ENCODE results near the gene SNRPA. TPM values are rescaled to one million over a fixed set of nuclear protein-coding genes. Genes with fewer than 3 reads are reported as not detected.

The SNRPA gene
- total and polyA plus RNA-seq, 2 of the 13 experiments (the other 11 are each of a cell fraction or from before 2014, with no cell fraction given), result 59.6 to 162 TPM

GRCh38 chr19:40797963-40798682, 47.1 kb downstream of the SNRPA start:
- Histone ChIP-seq H3K9ac (ENCODE audit: insufficient read depth, low read depth, low read length) (peak overlapping the region; percentile 84), H2AFZ (ENCODE audit: low read length) (peak overlapping the region; percentile 60), H3K4me2 (ENCODE audit: low read depth, low read length) (peak overlapping the region; percentile 85), H4K20me1 (ENCODE audit: insufficient read depth, low read length) (no peaks in the 10 kb centered on the region), H3K27ac (ENCODE audit: extremely low read length, insufficient read depth, low read length) (peak overlapping the region; percentile 98), H3K4me1 (ENCODE audit: insufficient read depth, low read length) (peaks cover 48% of the 10 kb centered on the region), H3K79me2 (ENCODE audit: insufficient read depth, low read length) (peaks cover 25% of the 10 kb centered on the region), H3K9me3 (ENCODE audit: low read length) (no peaks in the 10 kb centered on the region), H3K27me3 (ENCODE audit: control insufficient read depth in 1 of 2, insufficient read depth in 2 of 2, low read length in 2 of 2) (no peaks in the 10 kb centered on the region; a peak in 1 of 5 replicates), H3K4me3 (replicated peaks in 1 of 3; ENCODE audit: insufficient read depth in 1 of 3, low read depth in 2 of 3, low read length in 3 of 3) (peak overlapping the region; percentile 59 to 93 (median 65)), H3K36me3 (replicated peaks in 1 of 2; ENCODE audit: control insufficient read depth in 1 of 2, insufficient read depth in 2 of 2, low read length in 2 of 2) (peaks cover 3 to 4% of the 10 kb centered on the region in 2 experiments; a peak in 2 of 5 replicates)
- POLR2A ChIA-PET, result interaction anchor here (0.6 to 3.5 kb wide), 15 partner anchors 9 to 372 kb away, joined by 3 to 67 read pairs (median 4); partner anchors contain the start of genes ACTMAP, COQ8B, ITPKC and RAB4B
- in situ Hi-C loops (cut with HindIII; ENCODE audit: extremely low pct_ligation_motif_present, low pct_unique_long_range_greater_than_20kb), result no loop called here
- peak; percentile 92 for DNase-seq (ENCODE audit: low spot score)
- ATAC-seq, result peak; percentile 92
- intact Hi-C loops (cut with micrococcal nuclease; ENCODE audit: unreplicated experiment), result loop anchor here (1.0 kb wide), 2 partner anchors 20 to 47 kb away; partner anchors contain the start of genes RAB4B and SNRPA
- CTCF ChIA-PET (ENCODE audit: low intra/inter-chr PET ratio, low total read pairs), result interaction anchor here (1.1 to 1.6 kb wide), 2 partner anchors 8 to 135 kb away, joined by 3 to 4 read pairs; no protein-coding TSS in a partner anchor
- TSS peak; percentile 97 for BruUV-seq (replicated peaks)
- WGBS (ENCODE audit: low lambda C conversion rate), result 4% methylated on average over 22 of the region's 28 CpGs
- no peak for FAIRE-seq
- TF ChIP-seq HHEX (CRISPR knock-in tag; IDR thresholded peaks at IDR 0.05), result no peak
- peak; percentile 1; the same call in 1 of the 2 replicates for TF ChIP-seq GMEB2 (CRISPR knock-in tag; IDR thresholded peaks at IDR 0.05; ENCODE audit: low read depth)
- TF ChIP-seq ZNF230 (CRISPR knock-in tag; IDR thresholded peaks at IDR 0.05), result 0 out of 2 replicates have a peak, but pooled peaks have one; percentile 31
- TF ChIP-seq CHD2 (IDR thresholded peaks at IDR 0.05; ENCODE audit: low read depth, low read length), result no peak
- no peak for TF ChIP-seq KIAA2018 (CRISPR knock-in tag; IDR thresholded peaks at IDR 0.05; ENCODE audit: borderline replicate concordance)
- peak; percentile 92 for TF ChIP-seq NR0B2 (CRISPR knock-in tag; IDR thresholded peaks at IDR 0.05)
- no peak for TF ChIP-seq ZNF124 (CRISPR knock-in tag; IDR thresholded peaks at IDR 0.05)
- no peak for TF ChIP-seq ZNF841 (CRISPR knock-in tag; IDR thresholded peaks at IDR 0.05; ENCODE audit: borderline replicate concordance)
- TF ChIP-seq ZNF432 (CRISPR knock-in tag; IDR thresholded peaks at IDR 0.05; ENCODE audit: borderline replicate concordance), result no peak
- TF ChIP-seq SALL2 (CRISPR knock-in tag; IDR thresholded peaks at IDR 0.05), result no peak
- no peak for TF ChIP-seq ZFYVE20 (CRISPR knock-in tag; IDR thresholded peaks at IDR 0.05; ENCODE audit: borderline replicate concordance, low read depth)
- TF ChIP-seq HNRNPH1 (optimal IDR thresholded peaks at IDR 0.05; ENCODE audit: low read depth, low read length), result no peak
- no peak for TF ChIP-seq ZNF543 (CRISPR knock-in tag; IDR thresholded peaks at IDR 0.05)

Measured in HepG2 (cell line).